Skeletal muscle tissue (tissue), 4 donors: ENCODE results near the gene CHMP4A. TPM values are rescaled to one million over a fixed set of nuclear protein-coding genes. Genes with fewer than 3 reads are reported as not detected.

Source experiments
- H3K27ac ChIP-seq: one replicate; pipeline ENCODE4 v1.7.0; 2013; ENCODE audit warnings: mild to moderate bottlenecking, low read depth, low read length, inconsistent platforms
- H3K27me3 ChIP-seq, 3 donors: one replicate each; pipeline ENCODE4 v1.7.0; 2013; ENCODE audit warnings: low read length in 3 of 3; ENCODE audit not compliant: control insufficient read depth in 3 of 3, insufficient read depth in 3 of 3
- H3K36me3 ChIP-seq, 3 donors: one replicate each; pipeline ENCODE4 v1.7.0; 2013; ENCODE audit warnings: low read length in 3 of 3; ENCODE audit not compliant: control insufficient read depth in 3 of 3, insufficient read depth in 3 of 3
- H3K4me1 ChIP-seq, 3 donors: one replicate each; pipeline ENCODE4 v1.7.0; 2013; ENCODE audit warnings: low read length in 3 of 3, mild to moderate bottlenecking in 3 of 3; ENCODE audit not compliant: control insufficient read depth in 3 of 3, insufficient read depth in 3 of 3
- H3K4me3 ChIP-seq, 3 donors: one replicate each; pipeline ENCODE4 v1.7.0; 2013; ENCODE audit warnings: low read length in 3 of 3
- H3K9ac ChIP-seq, 3 donors: one replicate each; pipeline ENCODE4 v1.7.0; 2013; ENCODE audit warnings: low read length in 3 of 3, mild to moderate bottlenecking in 3 of 3, moderate library complexity in 2 of 3, low read depth in 1 of 3
- H3K9me3 ChIP-seq, 3 donors: one replicate each; pipeline ENCODE4 v1.7.0; 2013; ENCODE audit warnings: low read length in 3 of 3; ENCODE audit not compliant: control insufficient read depth in 3 of 3
- total RNA-seq: library from RNA; depleted of rRNA; stranded (reverse); fragments of >200 nt; gene quantifications from one replicate; pipeline ENCODE4 v1.2.3, GENCODE V29; 2014
- donor health status: Osteomylitis.

CHMP4A gene
- total RNA-seq, 1 donor from 2014 or later: 29.2 TPM

DNA sequence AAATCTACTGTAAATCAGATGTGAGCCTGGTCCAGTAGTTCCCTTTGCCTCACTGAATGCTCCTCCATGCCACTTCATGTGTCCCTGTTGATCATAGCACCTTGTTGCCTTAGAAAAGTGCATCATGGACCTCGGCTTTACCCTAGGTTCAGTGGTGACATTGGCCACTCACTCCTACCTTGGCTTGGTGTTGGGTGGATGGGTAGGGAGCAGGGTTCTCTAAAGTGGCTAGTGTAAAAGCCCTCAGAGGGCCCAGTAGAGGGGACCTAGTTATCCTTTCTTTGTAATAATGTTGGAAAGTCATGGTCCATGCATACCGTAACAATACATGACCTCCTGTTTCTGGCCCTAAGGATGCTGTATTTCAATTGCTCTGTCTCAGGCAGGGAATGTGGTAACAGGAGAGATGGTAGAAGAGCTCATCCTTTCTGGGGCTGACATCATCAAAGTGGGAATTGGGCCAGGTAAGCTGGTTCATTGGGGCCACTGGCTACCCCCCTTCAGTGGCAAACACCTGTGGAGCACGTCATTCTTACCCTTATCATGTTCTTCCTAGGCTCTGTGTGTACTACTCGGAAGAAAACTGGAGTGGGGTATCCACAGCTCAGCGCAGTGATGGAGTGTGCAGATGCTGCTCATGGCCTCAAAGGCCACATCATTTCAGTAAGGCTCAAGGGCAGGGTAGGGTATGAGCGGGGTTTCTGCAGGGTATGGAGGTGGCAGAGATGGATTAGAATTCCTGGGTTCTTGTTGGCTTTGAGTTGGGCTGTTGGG, 23.6 kb upstream of the CHMP4A start:
- no peak overlapping the region for H3K4me3 ChIP-seq
- no peaks in the 10 kb centered on the region for H3K9me3 ChIP-seq
- H3K4me1 ChIP-seq: peaks cover 54 to 90% (median 73%) of the 10 kb centered on the region in 3 donors
- no peak overlapping the region for H3K27ac ChIP-seq
- H3K27me3 ChIP-seq: no peaks in the 10 kb centered on the region
- H3K9ac ChIP-seq: no peak overlapping the region
- peaks cover 60 to 68% (median 66%) of the 10 kb centered on the region in 3 donors for H3K36me3 ChIP-seq

DNA sequence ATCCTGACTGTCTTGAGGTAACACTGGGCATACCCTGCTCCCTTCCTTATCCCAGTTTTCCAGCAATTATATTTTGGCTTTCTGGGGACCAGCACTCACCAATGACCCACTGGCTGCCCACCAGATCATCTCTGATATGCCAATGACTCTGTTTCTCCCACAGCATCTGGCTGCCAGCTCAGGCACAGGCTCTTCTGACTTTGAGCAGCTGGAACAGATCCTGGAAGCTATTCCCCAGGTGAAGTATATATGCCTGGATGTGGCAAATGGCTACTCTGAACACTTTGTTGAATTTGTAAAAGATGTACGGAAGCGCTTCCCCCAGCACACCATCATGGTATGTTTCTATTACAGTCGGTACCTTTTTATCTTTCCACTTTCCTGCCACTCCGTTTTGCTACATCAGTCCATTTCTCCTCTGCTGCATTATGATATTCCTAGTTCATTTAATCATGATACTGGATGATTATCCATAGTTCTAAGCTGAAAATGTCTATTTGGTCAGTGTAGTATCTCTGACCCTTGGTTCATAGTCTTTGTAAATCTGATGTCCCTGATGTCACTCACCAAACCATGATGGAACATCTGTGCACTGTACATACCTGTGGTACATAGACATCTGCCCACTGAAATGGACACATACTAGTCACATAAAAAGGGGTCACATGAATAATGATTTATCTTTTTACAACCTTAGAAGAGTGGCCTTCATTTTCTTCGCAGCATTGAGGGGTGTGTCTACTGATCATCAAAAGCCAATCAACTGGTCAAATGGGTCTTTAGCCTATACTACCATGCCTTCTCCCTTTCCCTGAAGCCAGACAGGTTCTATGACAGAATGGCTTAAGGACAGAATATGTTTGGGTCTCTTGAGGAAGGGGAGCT, 22.8 kb upstream of the CHMP4A start:
- Histone ChIP-seq H3K36me3 (peaks cover 57 to 67% (median 64%) of the 10 kb centered on the region in 3 donors), H3K4me1 (peaks cover 54 to 90% (median 72%) of the 10 kb centered on the region in 3 donors), H3K27me3 (no peaks in the 10 kb centered on the region), H3K9ac (no peak overlapping the region), H3K9me3 (no peaks in the 10 kb centered on the region), H3K27ac (no peak overlapping the region), H3K4me3 (no peak overlapping the region)

DNA sequence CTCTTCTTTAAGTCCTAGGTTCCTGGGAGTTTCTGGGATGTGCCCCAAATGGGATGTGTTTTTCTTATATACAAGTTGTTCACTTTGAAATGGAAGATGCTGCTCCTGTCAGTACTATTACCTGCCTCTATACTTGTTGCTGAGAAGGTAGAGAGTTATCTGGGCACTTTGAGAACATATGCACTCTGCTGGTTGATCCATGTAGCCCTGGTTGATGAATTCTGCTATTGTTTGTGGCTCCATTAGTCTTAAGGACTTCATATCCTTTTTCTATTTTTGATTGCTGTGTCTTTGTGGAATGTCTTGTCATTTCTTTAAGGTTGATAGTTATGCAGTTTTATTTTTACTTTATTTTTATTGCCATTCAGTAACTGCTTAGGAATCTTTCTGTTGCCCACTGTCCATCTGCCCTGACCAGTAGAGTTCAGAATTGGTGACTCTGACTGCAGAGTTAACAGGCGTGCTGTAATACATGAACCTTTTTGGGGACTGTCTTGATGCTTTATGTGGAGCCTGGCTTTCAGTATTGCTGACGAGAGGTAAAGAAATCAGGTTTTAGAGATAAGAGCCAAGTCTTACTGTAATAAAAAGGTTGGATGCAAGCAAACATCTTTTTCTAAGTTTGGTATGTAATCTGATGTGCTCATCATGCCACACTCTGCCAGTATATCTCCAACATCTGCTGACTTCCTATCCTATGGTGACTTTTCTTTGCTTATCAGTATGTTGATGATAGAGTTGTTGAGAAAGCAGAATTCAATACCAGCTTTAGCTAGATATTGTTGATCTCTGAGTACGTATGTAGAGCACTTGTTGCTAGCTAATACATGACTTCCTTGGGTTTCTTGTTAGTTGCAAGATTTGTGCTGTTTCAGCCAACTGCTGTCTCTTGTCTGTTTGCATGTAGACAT, 21.1 kb upstream of the CHMP4A start:
- Histone ChIP-seq H3K9ac (peak overlapping the region in 1 of 3 donors; percentile 12), H3K36me3 (peaks cover 42 to 50% (median 47%) of the 10 kb centered on the region in 3 donors), H3K27me3 (no peaks in the 10 kb centered on the region), H3K9me3 (no peaks in the 10 kb centered on the region), H3K4me1 (peaks cover 44 to 76% (median 60%) of the 10 kb centered on the region in 3 donors), H3K4me3 (peak overlapping the region in 1 of 3 donors; percentile 100), H3K27ac (no peak overlapping the region)

GRCh38 chr14:24233538-24233866, 20.2 kb upstream of the CHMP4A start:
- Histone ChIP-seq H3K27me3 (no peaks in the 10 kb centered on the region), H3K36me3 (peaks cover 34 to 41% (median 39%) of the 10 kb centered on the region in 3 donors), H3K4me1 (peaks cover 44 to 73% (median 56%) of the 10 kb centered on the region in 3 donors), H3K27ac (peak overlapping the region; percentile 92), H3K9ac (peak overlapping the region; percentile 84 to 95 (median 91)), H3K9me3 (no peaks in the 10 kb centered on the region), H3K4me3 (peak overlapping the region; percentile 98 to 100 (median 98))

DNA sequence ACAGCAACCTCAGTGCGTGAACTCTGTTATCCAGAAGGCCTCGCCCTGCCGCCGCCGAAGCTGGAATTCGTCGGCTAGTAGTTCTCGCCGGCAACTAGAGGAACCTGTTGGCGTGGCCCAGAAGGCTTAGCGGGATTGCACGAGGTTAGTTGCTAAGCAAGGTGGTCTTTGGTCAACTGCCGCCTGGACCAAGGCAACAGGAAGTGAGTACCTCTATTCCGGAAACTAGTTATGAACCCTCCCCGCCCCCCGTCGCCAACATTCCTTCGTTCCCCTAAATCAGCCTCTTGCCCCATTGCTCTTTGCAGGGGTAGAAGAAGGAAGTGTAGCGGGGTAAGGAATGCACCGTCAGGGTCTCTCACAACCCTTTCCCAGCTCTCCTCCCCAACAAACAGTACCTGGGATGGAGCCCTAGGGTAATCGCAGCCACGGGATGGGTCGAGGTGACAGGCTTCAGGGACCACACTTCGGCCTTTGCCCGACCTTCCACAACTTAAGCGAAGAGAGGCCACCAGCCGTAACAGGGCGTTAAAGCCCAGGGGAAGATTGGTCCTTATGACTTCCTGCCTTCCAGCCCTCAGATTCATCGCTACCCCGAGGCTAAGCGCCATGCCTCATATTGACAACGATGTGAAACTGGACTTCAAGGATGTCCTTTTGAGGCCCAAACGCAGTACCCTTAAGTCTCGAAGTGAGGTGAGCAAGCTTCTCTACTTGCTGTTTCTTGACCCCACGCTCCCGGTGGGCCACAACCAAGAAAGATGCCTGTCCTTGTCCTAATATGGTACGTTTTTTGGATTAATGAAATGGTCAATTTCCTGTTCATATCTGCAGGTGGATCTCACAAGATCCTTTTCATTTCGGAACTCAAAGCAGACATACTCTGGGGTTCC, 19.6 kb upstream of the CHMP4A start, which contains the start of gene GMPR2:
GMPR2 (plus strand) TSS at position 285 of the 893 bp plus-strand sequence; CDS start at position 610, 325 bp downstream.
- H3K4me3 ChIP-seq: peak within 1 kb of the TSS; percentile 98 to 100 (median 98)
- peaks cover 39 to 70% (median 53%) of the 10 kb centered on the region in 3 donors for H3K4me1 ChIP-seq
- peak within 1 kb of the TSS; percentile 89 to 95 (median 91) for H3K9ac ChIP-seq
- H3K36me3 ChIP-seq: peaks cover 28 to 35% (median 32%) of the 10 kb centered on the region in 3 donors
- peak within 1 kb of the TSS; percentile 92 for H3K27ac ChIP-seq
- no peaks in the 10 kb centered on the region for H3K9me3 ChIP-seq
- H3K27me3 ChIP-seq: no peaks in the 10 kb centered on the region

GRCh38 chr14:24232121-24232644, 18.9 kb upstream of the CHMP4A start, which contains the start of gene NEDD8:
Gene NEDD8, minus strand, starts transcription at chr14:24232367. Its CDS starts 100 bp downstream, at chr14:24232267.
- H3K4me3 ChIP-seq: peak within 1 kb of the TSS; percentile 98 to 100 (median 98)
- H3K36me3 ChIP-seq: peaks cover 23 to 29% (median 25%) of the 10 kb centered on the region in 3 donors
- H3K9me3 ChIP-seq: no peaks in the 10 kb centered on the region
- peak within 1 kb of the TSS; percentile 89 to 95 (median 91) for H3K9ac ChIP-seq
- no peaks in the 10 kb centered on the region for H3K27me3 ChIP-seq
- H3K4me1 ChIP-seq: peaks cover 34 to 63% (median 46%) of the 10 kb centered on the region in 3 donors
- H3K27ac ChIP-seq: peak within 1 kb of the TSS; percentile 92

DNA sequence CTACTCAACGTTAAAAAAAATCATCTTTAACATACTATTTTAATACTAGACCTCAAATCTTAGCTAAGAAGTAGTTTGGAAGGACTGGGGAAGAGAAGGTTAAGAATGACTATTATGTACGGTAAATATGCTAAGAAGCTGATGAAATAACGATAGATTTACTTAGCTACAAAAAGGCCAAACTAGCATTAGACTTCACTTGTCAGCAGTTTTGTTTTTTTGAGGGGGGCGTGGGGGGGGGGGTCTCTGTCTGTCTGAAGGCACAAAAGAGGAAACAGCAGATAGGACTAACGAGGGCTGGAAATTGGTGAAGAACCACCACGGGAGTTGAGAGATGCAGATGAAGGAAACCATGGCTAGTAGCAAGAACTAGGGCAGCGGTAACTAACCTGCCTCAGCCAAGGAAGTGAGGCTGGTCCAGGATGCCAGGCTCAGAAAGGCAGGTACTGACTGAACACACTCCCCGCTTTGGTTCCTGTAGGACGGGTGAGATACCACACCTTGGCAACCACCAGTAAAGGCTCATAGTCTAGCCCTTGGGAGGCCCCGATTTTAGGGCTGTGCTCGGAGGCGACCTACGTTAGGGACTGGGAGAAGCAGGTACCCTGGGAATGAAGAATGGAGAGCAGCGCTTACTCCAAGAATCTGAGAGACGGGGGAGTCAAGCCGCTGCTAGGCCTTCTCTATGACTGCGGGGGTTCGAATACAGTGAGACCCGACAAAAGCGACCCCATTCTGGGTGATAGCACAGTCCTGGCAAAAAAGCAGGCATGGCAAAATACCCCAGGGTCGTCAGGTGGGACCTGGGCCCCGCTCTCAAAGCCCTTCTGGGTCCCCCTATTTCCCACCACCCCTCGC, 18.2 kb upstream of the CHMP4A start:
- Histone ChIP-seq H3K4me3 (peak overlapping the region; percentile 98 to 100 (median 98)), H3K9me3 (no peaks in the 10 kb centered on the region), H3K27ac (peak overlapping the region; percentile 92), H3K9ac (peak overlapping the region; percentile 88 to 95 (median 89)), H3K27me3 (no peaks in the 10 kb centered on the region), H3K36me3 (peaks cover 16 to 22% (median 19%) of the 10 kb centered on the region in 3 donors), H3K4me1 (peaks cover 28 to 56% (median 40%) of the 10 kb centered on the region in 3 donors)

DNA sequence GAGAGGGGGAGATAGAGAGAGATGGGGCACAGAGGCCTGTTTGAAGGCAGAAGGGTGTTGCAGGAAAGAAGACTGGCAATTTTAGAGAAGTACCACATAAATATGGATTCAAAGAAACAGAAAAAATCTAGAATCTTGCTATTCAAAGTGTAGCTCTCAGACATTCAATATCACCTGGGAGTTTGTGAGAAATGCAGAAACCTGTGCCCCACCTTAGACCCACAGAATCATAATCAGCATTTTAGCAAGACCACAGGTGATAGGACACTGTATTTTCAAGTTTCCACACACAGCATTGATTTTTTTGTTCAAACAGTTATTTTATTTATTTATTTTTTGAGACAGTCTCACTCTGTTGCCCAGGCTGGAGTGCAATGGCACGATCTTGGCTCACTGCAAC, 15.6 kb upstream of the CHMP4A start:
- Histone ChIP-seq H3K4me3 (no peak overlapping the region), H3K27ac (no peak overlapping the region), H3K4me1 (peaks cover 18 to 30% (median 24%) of the 10 kb centered on the region in 3 donors), H3K36me3 (no peaks in the 10 kb centered on the region), H3K27me3 (no peaks in the 10 kb centered on the region), H3K9me3 (no peaks in the 10 kb centered on the region), H3K9ac (no peak overlapping the region)
